DOHH2 (cell line): ENCODE data around the gene HHLA2.

Experiments used
- EZH2phosphoT487 ChIP-seq: fragments of 200-600 bp; sonication (generic); IDR thresholded peaks from 2 replicates; pipeline ENCODE4 v1.6.1; 2017; ENCODE audit warnings: borderline replicate concordance, mild to moderate bottlenecking, antibody characterized with exemption, low read length, moderate library complexity, mixed read lengths
- TF ChIP-seq, protein P1 (sequence below): fragments of 200-600 bp; sonication (generic); IDR thresholded peaks from one replicate; pipeline ENCODE4 v1.5.1; 2014; ENCODE audit warnings: antibody characterized with exemption, mild to moderate bottlenecking, low read depth, low read length; ENCODE audit not compliant: poor library complexity, severe bottlenecking

DNA sequence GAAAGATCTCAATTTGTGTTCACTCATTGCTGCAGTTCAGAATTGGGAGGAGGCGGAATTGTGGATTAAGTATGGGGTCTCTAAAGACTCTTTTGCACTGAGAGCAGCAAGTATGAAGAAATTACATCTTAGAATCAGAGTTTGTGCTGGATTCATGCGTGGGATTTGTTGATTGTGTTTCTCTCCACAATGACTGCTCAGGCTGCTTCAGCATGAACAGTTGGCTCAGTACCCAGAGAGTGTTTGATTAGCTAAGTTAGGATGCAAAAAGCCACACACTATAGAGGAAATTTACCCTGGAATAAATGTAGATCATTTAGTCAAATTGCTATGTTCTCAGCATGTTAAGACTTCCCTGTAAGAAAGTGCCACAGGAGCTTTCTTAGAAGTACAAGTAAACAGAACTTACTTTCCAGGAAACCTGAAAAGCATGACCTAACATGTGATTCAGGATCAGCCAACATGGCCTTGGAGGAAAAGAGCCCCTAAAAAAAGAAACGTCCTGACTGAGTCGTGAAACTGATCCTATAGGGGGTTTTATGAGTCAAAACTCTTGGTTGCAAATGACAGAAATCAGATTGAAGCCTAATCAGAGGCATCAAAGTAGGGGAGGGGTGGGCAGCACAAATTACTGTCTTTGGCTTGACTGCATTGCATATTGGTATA lies 32.6 kb downstream of the HHLA2 start:
- TF ChIP-seq, protein P1, sequence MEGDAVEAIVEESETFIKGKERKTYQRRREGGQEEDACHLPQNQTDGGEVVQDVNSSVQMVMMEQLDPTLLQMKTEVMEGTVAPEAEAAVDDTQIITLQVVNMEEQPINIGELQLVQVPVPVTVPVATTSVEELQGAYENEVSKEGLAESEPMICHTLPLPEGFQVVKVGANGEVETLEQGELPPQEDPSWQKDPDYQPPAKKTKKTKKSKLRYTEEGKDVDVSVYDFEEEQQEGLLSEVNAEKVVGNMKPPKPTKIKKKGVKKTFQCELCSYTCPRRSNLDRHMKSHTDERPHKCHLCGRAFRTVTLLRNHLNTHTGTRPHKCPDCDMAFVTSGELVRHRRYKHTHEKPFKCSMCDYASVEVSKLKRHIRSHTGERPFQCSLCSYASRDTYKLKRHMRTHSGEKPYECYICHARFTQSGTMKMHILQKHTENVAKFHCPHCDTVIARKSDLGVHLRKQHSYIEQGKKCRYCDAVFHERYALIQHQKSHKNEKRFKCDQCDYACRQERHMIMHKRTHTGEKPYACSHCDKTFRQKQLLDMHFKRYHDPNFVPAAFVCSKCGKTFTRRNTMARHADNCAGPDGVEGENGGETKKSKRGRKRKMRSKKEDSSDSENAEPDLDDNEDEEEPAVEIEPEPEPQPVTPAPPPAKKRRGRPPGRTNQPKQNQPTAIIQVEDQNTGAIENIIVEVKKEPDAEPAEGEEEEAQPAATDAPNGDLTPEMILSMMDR, result no peak
- TF ChIP-seq EZH2phosphoT487, result no peak
